GM12891 (cell line): ENCODE results near the gene LMX1A.

Experiments
- DNase-seq: peaks from one replicate; pipeline ENCODE4 v3.0.0; 2011; ENCODE audit warnings: low spot score; ENCODE audit not compliant: insufficient read length
- FAIRE-seq: peaks from 2 replicates; lab custom pipeline; 2011; peaks lifted over from hg19 to GRCh38; lab: Jason Lieb, UNC
- PAX5 ChIP-seq: IDR thresholded peaks from 2 replicates; pipeline ENCODE4 v1.6.1; 2011; ENCODE audit warnings: low read length, moderate library complexity, mild to moderate bottlenecking; ENCODE audit not compliant: insufficient read depth, severe bottlenecking
- POLR2A ChIP-seq: IDR thresholded peaks from 2 replicates; pipeline ENCODE4 v1.6.1; 2011; ENCODE audit warnings: low read depth, low read length, control low read depth
- POLR2AphosphoS5 ChIP-seq: IDR thresholded peaks from 2 replicates; pipeline ENCODE4 v1.6.1; 2011; ENCODE audit warnings: low read depth, low read length, control low read depth
- POU2F2 ChIP-seq: IDR thresholded peaks from 2 replicates; pipeline ENCODE4 v1.6.1; 2011; ENCODE audit warnings: low read depth, mild to moderate bottlenecking, control low read depth, low read length, moderate library complexity
- SPI1 ChIP-seq: IDR thresholded peaks from 2 replicates; pipeline ENCODE4 v1.6.1; 2011; ENCODE audit warnings: low read depth, low read length, control low read depth
- TAF1 ChIP-seq: IDR thresholded peaks from 2 replicates; pipeline ENCODE4 v1.6.1; 2011; ENCODE audit warnings: low read depth, low read length, control low read depth

The LMX1A gene

GRCh38 chr1:165174491-165174890 lies 182.0 kb downstream of the LMX1A start:
- DNase-seq (no peak), FAIRE-seq (no peak)
- TF ChIP-seq POLR2AphosphoS5: no peak
- TF ChIP-seq TAF1: no peak
- no peak for TF ChIP-seq POLR2A
- TF ChIP-seq POU2F2: no peak
- no peak for TF ChIP-seq SPI1
- no peak for TF ChIP-seq PAX5

GRCh38 chr1:165173818-165174217 lies 182.7 kb downstream of the LMX1A start:
- DNase-seq (no peak), FAIRE-seq (no peak)
- TF ChIP-seq TAF1: no peak
- no peak for TF ChIP-seq POU2F2
- no peak for TF ChIP-seq SPI1
- TF ChIP-seq POLR2A: no peak
- no peak for TF ChIP-seq PAX5
- TF ChIP-seq POLR2AphosphoS5: no peak

GRCh38 chr1:165173409-165173808 lies 183.1 kb downstream of the LMX1A start:
- TF ChIP-seq POLR2A: no peak
- no peak for TF ChIP-seq TAF1
- TF ChIP-seq SPI1: no peak
- no peak for TF ChIP-seq PAX5
- no peak for TF ChIP-seq POU2F2
- TF ChIP-seq POLR2AphosphoS5: no peak
- no peak for FAIRE-seq

GRCh38 chr1:165172666-165173065 lies 183.8 kb downstream of the LMX1A start:
- DNase-seq (no peak), FAIRE-seq (no peak)
- TF ChIP-seq POLR2AphosphoS5: no peak
- no peak for TF ChIP-seq PAX5
- no peak for TF ChIP-seq SPI1
- TF ChIP-seq TAF1: no peak
- no peak for TF ChIP-seq POLR2A
- TF ChIP-seq POU2F2: no peak

More at GRCh38 chr1:165173409-165173808, 183.1 kb downstream of the LMX1A start:
- no peak for DNase-seq

GRCh38 chr1:165169729-165170128 lies 186.8 kb downstream of the LMX1A start:
- DNase-seq: no peak
- TF ChIP-seq TAF1: no peak
- no peak for TF ChIP-seq POLR2A
- no peak for TF ChIP-seq SPI1
- no peak for TF ChIP-seq POLR2AphosphoS5
- TF ChIP-seq PAX5: no peak
- no peak for TF ChIP-seq POU2F2
- no peak for FAIRE-seq

GRCh38 chr1:165169028-165169427 lies 187.5 kb downstream of the LMX1A start:
- no peak for FAIRE-seq
- DNase-seq: no peak
- TF ChIP-seq SPI1 (no peak), POLR2AphosphoS5 (no peak), PAX5 (no peak)

GRCh38 chr1:165168467-165168866 lies 188.0 kb downstream of the LMX1A start:
- DNase-seq (no peak), FAIRE-seq (no peak)
- TF ChIP-seq POLR2AphosphoS5 (no peak), SPI1 (no peak), PAX5 (no peak), TAF1 (no peak), POU2F2 (no peak), POLR2A (no peak)

GRCh38 chr1:165162671-165163241 lies 193.8 kb downstream of the LMX1A start:
- DNase-seq (no peak), FAIRE-seq (no peak)
- TF ChIP-seq POLR2A (no peak), TAF1 (no peak), PAX5 (no peak), POU2F2 (no peak)

- DNase-seq (no peak), FAIRE-seq (no peak)
- no peak for TF ChIP-seq SPI1
- no peak for TF ChIP-seq PAX5
- no peak for TF ChIP-seq POU2F2
- no peak for TF ChIP-seq POLR2A
- no peak for TF ChIP-seq POLR2AphosphoS5
- TF ChIP-seq TAF1: no peak
Observed at GRCh38 chr1:165161130-165161529, 195.4 kb downstream of the LMX1A start.

- FAIRE-seq: no peak
- no peak for TF ChIP-seq POLR2AphosphoS5
- TF ChIP-seq POLR2A: no peak
- no peak for TF ChIP-seq TAF1
- TF ChIP-seq SPI1: no peak
- TF ChIP-seq POU2F2: no peak
- TF ChIP-seq PAX5: no peak
- DNase-seq: no peak
Observed at GRCh38 chr1:165153182-165153581, 203.3 kb downstream of the LMX1A start.
